A549 treated with ZK216348 at 1 μM for 4 hours (cell line): ENCODE data around the gene TRIM58. TPM values are rescaled to one million over a fixed set of nuclear protein-coding genes. Genes with fewer than 3 reads are reported as not detected.

Source experiments
- total RNA-seq: library from RNA; stranded (reverse); fragments of 200-300 nt; extraction: Qiagen RNA extraction; gene quantifications from 5 replicates; pipeline ENCODE4 v1.2.3, GENCODE V29; 2022; ENCODE audit warnings: low read depth

Gene TRIM58, protein sequence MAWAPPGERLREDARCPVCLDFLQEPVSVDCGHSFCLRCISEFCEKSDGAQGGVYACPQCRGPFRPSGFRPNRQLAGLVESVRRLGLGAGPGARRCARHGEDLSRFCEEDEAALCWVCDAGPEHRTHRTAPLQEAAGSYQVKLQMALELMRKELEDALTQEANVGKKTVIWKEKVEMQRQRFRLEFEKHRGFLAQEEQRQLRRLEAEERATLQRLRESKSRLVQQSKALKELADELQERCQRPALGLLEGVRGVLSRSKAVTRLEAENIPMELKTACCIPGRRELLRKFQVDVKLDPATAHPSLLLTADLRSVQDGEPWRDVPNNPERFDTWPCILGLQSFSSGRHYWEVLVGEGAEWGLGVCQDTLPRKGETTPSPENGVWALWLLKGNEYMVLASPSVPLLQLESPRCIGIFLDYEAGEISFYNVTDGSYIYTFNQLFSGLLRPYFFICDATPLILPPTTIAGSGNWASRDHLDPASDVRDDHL
- total RNA-seq: not detected in 5 replicates

DNA sequence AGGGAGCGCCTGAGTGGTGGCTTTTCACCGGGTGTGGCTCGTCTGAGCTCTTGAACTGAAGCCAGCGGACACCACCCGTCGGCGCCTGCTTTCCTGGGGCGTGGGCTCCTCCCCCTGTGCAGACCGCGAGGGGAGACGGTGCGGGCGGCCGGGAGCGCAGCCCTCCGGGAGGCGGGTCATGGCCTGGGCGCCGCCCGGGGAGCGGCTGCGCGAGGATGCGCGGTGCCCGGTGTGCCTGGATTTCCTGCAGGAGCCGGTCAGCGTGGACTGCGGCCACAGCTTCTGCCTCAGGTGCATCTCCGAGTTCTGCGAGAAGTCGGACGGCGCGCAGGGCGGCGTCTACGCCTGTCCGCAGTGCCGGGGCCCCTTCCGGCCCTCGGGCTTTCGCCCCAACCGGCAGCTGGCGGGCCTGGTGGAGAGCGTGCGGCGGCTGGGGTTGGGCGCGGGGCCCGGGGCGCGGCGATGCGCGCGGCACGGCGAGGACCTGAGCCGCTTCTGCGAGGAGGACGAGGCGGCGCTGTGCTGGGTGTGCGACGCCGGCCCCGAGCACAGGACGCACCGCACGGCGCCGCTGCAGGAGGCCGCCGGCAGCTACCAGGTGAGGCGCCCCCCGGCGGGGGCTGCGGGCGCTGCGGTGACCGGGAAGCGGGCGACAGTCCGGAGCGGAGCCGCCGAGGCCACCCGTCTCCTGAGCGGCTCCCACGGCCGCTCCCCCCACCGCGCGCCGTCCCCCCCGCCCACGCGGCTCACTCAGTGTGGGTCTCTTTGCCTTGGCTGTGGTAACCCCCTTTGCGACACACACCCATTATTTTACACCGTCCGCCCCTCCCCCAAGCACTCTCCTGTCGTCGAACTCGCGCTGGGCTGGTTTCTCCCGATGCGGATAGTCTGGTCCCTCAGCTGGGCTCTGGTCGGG, at the start of gene TRIM58:
Gene TRIM58, plus strand, starts transcription at position 119 of the 916 bp plus-strand sequence. Its CDS starts 60 bp downstream, at position 179.

DNA sequence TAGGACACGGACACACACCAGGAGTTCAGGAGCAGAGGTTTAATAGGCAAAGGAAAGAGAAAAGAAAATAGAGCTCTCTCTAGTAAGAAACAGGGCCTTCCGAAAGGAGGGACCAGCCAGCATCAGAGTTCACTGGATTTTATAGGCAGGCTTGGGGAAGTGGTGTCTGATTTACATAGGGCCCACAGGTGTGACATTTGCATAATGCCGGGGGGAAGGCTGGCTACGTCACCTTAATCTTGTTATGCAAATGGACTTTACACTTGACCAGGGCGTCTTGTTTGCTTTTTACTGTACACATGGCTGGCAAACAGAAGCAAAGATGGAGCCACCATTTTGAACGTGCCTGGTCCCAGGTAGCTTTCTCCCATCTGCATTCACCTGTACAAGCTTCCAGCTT, 33.0 kb upstream of the TRIM58 start, which contains the start of gene OR14A16:
Gene OR14A16, minus strand, starts transcription at position 97 of the 400 bp plus-strand sequence. CDS start 8,390 bp downstream, outside the sequence.

DNA sequence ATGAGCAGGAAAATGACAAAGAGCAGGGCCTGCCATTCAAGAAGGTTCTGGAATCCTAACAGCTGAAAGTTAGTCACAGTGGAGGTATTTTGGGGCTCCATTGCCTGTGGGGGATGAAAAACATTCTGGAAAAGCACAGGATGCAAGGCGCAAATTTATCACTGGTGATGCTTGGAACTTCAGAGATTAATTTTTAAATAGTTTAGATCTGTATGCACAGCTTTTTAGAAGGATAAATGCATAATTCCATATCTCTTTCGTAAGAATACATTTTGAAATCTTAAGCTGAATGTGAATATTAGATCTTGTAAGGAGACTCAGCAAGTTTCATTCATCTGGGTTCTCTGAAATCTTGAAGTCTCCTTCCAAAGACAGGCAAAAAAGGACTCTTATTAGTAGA, 15.2 kb upstream of the TRIM58 start, which contains the start of gene OR11L1:
Gene OR11L1, minus strand, starts transcription at position 101 of the 400 bp plus-strand sequence. Its CDS starts 0 bp downstream, at position 101.

DNA sequence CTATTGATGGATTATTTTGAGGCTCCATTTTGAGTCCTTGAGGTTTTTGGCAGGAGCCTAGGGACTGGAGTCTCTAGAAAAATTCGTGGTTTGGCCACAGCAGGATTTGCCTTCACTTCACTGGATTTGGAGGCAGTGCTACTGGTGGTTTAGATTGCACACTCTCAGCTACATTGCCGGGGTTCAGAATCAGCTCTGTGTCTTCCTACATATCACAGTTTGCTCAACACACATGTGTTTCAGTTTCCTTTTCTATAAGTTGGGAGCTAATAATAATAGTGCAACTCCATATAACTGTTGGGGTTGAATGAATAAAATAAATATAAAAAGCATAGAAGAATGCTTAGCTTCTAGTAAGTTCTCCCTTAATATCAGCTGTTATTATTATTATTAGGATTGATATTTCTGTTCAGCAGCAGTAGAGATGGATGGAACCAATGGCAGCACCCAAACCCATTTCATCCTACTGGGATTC, 38.2 kb downstream of the TRIM58 start, which contains the start of gene OR2W3:
Gene OR2W3, plus strand, starts transcription at position 425 of the 475 bp plus-strand sequence. Its CDS starts 0 bp downstream, at position 425.

DNA sequence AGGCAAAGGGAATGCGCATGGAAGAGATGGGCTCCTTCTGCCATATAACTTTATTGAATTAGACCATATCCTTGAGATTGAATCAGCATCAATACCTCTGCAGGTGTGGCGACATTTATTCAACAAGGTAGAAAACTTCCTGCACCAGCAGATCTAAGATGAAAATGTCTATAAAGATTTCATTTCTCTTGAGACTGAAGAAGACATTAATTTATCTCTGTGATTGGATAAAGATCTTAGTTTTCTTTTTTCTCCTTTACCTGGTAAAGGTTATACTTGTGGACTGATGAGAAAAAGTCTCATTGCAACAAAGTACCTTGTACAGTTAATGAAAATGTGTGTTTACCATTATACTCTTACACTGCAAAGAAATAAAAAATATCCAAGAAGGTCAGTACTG, 63.0 kb downstream of the TRIM58 start, which contains the start of gene OR2T8:
Gene OR2T8, plus strand, starts transcription at position 301 of the 400 bp plus-strand sequence. CDS start 766 bp downstream, outside the sequence.

DNA sequence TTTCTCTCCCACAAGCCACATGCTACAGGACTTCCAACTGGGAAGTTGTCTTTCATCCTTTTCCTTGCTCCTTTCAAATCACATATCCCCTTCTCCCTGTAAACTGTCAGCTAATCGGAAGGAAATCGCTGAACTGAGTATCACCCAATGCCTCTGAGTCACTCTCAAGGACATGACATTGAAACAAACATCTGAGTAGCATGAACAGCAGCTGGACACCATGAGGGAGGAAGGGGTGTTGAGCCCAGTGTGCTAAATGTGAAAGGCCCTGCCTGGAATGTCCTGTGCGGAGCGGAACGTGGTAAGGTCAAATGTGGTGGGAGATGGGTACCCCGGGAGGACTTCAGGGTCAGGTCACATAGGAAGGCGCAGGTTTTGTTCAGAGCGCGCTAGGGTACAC, 67.9 kb downstream of the TRIM58 start, which contains the start of gene OR2AJ1:
Gene OR2AJ1, plus strand, starts transcription at position 22 of the 400 bp plus-strand sequence. CDS start 8,880 bp downstream, outside the sequence.

Other genes starting within 250 kb of the TRIM58 start
- not detected in 5 replicates for gene OR13G1, start 177.4 kb upstream of the TRIM58 start, total RNA-seq
- gene OR6F1, start 140.5 kb upstream of the TRIM58 start, total RNA-seq: not detected in 5 replicates
- gene OR14K1, start 118.6 kb upstream of the TRIM58 start, total RNA-seq: not detected in 5 replicates
- not detected in 5 replicates for gene OR14A2, start 109.0 kb upstream of the TRIM58 start, total RNA-seq
- not detected in 5 replicates for gene OR1C1, start 96.6 kb upstream of the TRIM58 start, total RNA-seq
- not detected in 5 replicates for gene OR14A16, start 33.1 kb upstream of the TRIM58 start, total RNA-seq
- not detected in 5 replicates for gene OR11L1, start 15.3 kb upstream of the TRIM58 start, total RNA-seq
- gene OR2W3, start 38.4 kb downstream of the TRIM58 start, total RNA-seq: not detected in 5 replicates
- gene OR2T8, start 63.1 kb downstream of the TRIM58 start, total RNA-seq: not detected in 5 replicates
- not detected in 5 replicates for gene OR2AJ1, start 67.7 kb downstream of the TRIM58 start, total RNA-seq
- not detected in 5 replicates for gene OR2L8, start 91.7 kb downstream of the TRIM58 start, total RNA-seq
- not detected in 5 replicates for gene OR2AK2, start 108.0 kb downstream of the TRIM58 start, total RNA-seq
- not detected in 5 replicates for gene OR2L5, start 156.5 kb downstream of the TRIM58 start, total RNA-seq
- not detected in 5 replicates for gene OR2L2, start 172.9 kb downstream of the TRIM58 start, total RNA-seq
- not detected in 5 replicates for gene OR2L3, start 189.6 kb downstream of the TRIM58 start, total RNA-seq
- not detected in 5 replicates for gene OR2L13, start 238.0 kb downstream of the TRIM58 start, total RNA-seq